Endothelial cell of umbilical vein (primary cell): Measurements from ENCODE around the gene PRKCD. TPM values are rescaled to one million over a fixed set of nuclear protein-coding genes. Genes with fewer than 3 reads are reported as not detected.

Experiments
- BruUV-seq: library from RNA; stranded (reverse); fragments of 400-500 nt; replicated peaks from 2 replicates; lab custom pipeline; 2021; lab: Mats Ljungman, UMichigan
- CTCF ChIA-PET: fragments of 300-600, 350-600 bp; sonication (Branson Sonifier 250); formaldehyde crosslinking; loops from one replicate; lab custom pipeline; 2021; ENCODE audit warnings: antibody characterized with exemption, inconsistent platforms; lab: Charles Lee
- POLR2A ChIA-PET: fragments of 300-600, 350-600 bp; sonication (Branson Sonifier 250); formaldehyde crosslinking; loops from one replicate; lab custom pipeline; 2021; ENCODE audit warnings: antibody characterized with exemption, inconsistent platforms; lab: Charles Lee
- DNase-seq: peaks from one replicate; pipeline ENCODE4 v3.0.0-alpha.2; 2011; ENCODE audit warnings: low read depth, low spot score
- FAIRE-seq: peaks from 2 replicates; lab custom pipeline; 2011; peaks lifted over from hg19 to GRCh38; lab: Jason Lieb, UNC
- H2AFZ ChIP-seq: 2 replicates; pipeline ENCODE4 v1.6.0; 2012; ENCODE audit warnings: low read depth, low read length, control low read depth, inconsistent platforms
- H3K27ac ChIP-seq: 2 replicates; pipeline ENCODE4 v1.5.1; 2011; ENCODE audit warnings: low read depth, mild to moderate bottlenecking, control low read depth, low read length, moderate library complexity; ENCODE audit not compliant: insufficient read depth
- H3K27me3 ChIP-seq, 2 experiments: 2 replicates each; pipeline versions ENCODE4 v1.6.0 to v1.6.1; 2011; ENCODE audit warnings: low read length in 2 of 2, mixed read lengths in 1 of 2; ENCODE audit not compliant: control insufficient read depth in 2 of 2, insufficient read depth in 2 of 2
- H3K36me3 ChIP-seq, 2 experiments: 2 replicates in 1 of 2; 3 replicates in 1 of 2; pipeline ENCODE4 v1.5.1; 2011; ENCODE audit warnings: low read length in 2 of 2, mild to moderate bottlenecking in 1 of 2, moderate library complexity in 1 of 2; ENCODE audit not compliant: control insufficient read depth in 2 of 2, insufficient read depth in 2 of 2; ENCODE audit errors: extremely low read depth in 1 of 2
- H3K4me1 ChIP-seq: 3 replicates; pipeline ENCODE4 v1.5.1; 2011; ENCODE audit warnings: mild to moderate bottlenecking, low read length; ENCODE audit not compliant: control insufficient read depth, insufficient read depth; ENCODE audit errors: extremely low read depth
- H3K4me2 ChIP-seq: 2 replicates; pipeline ENCODE4 v1.6.1; 2011; ENCODE audit warnings: low read length, control low read depth, mixed read lengths; ENCODE audit not compliant: insufficient read depth
- H3K4me3 ChIP-seq, 3 experiments: fragments of 200-600 bp in 1 of 3; sonication (generic), shearing (Covaris generic) in 1 of 3; replicated peaks in 1 of 3; 2 replicates each; pipeline ENCODE4 v1.5.1; 2011 to 2016; ENCODE audit warnings: control low read depth in 3 of 3, low read length in 3 of 3, mild to moderate bottlenecking in 2 of 3, inconsistent platforms in 1 of 3, low read depth in 1 of 3, moderate library complexity in 1 of 3; ENCODE audit not compliant: insufficient read depth in 1 of 3
- H3K79me2 ChIP-seq: 2 replicates; pipeline ENCODE4 v1.6.0; 2012; ENCODE audit warnings: low read length, inconsistent platforms; ENCODE audit not compliant: control insufficient read depth, insufficient read depth
- H3K9ac ChIP-seq: replicated peaks from 2 replicates; pipeline ENCODE3; 2011; ENCODE audit warnings: low read length, control low read depth; ENCODE audit not compliant: insufficient read depth; ENCODE audit errors: extremely low read depth
- H3K9me1 ChIP-seq: replicated peaks from 3 replicates; pipeline ENCODE4 v1.6.0; 2011; ENCODE audit warnings: mild to moderate bottlenecking, low read length; ENCODE audit not compliant: control insufficient read depth, insufficient read depth; ENCODE audit errors: extremely low read depth
- H3K9me3 ChIP-seq: replicated peaks from 2 replicates; pipeline ENCODE4 v1.5.1; 2012; ENCODE audit warnings: low read length, inconsistent platforms; ENCODE audit not compliant: control insufficient read depth, insufficient read depth
- H4K20me1 ChIP-seq: replicated peaks from 2 replicates; pipeline ENCODE3; 2011; ENCODE audit warnings: mild to moderate bottlenecking, low read length; ENCODE audit not compliant: control insufficient read depth, insufficient read depth; ENCODE audit errors: extremely low read depth
- EZH2 ChIP-seq: IDR thresholded peaks from 2 replicates; pipeline ENCODE4 v1.6.1; 2012; ENCODE audit warnings: borderline replicate concordance, low read depth, mild to moderate bottlenecking, moderate library complexity, low read length, inconsistent platforms; ENCODE audit not compliant: severe bottlenecking
- FOS ChIP-seq: IDR thresholded peaks from 2 replicates; pipeline ENCODE4 v1.6.1; 2011; ENCODE audit warnings: mild to moderate bottlenecking, low read length, moderate library complexity, borderline replicate concordance; ENCODE audit not compliant: insufficient read depth
- GATA2 ChIP-seq: IDR thresholded peaks from 2 replicates; pipeline ENCODE4 v1.7.0; 2011; ENCODE audit warnings: low read depth, mild to moderate bottlenecking, moderate library complexity, mixed read lengths, low read length; ENCODE audit not compliant: insufficient read length, insufficient read depth
- JUN ChIP-seq: IDR thresholded peaks from 2 replicates; pipeline ENCODE4 v1.6.1; 2011; ENCODE audit warnings: borderline replicate concordance, low read depth; ENCODE audit not compliant: insufficient read length, insufficient read depth
- MYC ChIP-seq: IDR thresholded peaks from one replicate; pipeline ENCODE4 v1.6.1; 2011; ENCODE audit warnings: mild to moderate bottlenecking, low read depth, low read length
- POLR2A ChIP-seq: IDR thresholded peaks from 2 replicates; pipeline ENCODE4 v1.6.1; 2012; ENCODE audit warnings: low read depth, mild to moderate bottlenecking, control low read depth, low read length
- POLR2AphosphoS5 ChIP-seq: IDR thresholded peaks from 2 replicates; pipeline ENCODE4 v1.6.1; 2012; ENCODE audit warnings: low read depth, mild to moderate bottlenecking, control low read depth, low read length, moderate library complexity; ENCODE audit not compliant: insufficient read depth
- dilution Hi-C: fragments of 300-500 bp; cut with MboI; formaldehyde crosslinking; loops from one replicate; pipeline ENCODE4 v1.15.0; 2019; ENCODE audit warnings: low sequenced_read_pairs; ENCODE audit not compliant: extremely low pct_ligation_motif_present
- intact Hi-C: fragments of 100-400 bp; cut with micrococcal nuclease; formaldehyde crosslinking; loops from one replicate; pipeline ENCODE4 v1.10.0; 2022
- polyA plus RNA-seq, 4 experiments: library from polyadenylated mRNA; depleted of rRNA in 3 of 4; stranded (reverse) in 3 of 4; unstranded in 1 of 4; fragments of >200 nt; gene quantifications; 2 replicates each; pipeline versions ENCODE4 v1.2.1 to v1.2.3, GENCODE V29; 2011 to 2012; ENCODE audit warnings: missing spikeins in 1 of 4
- total RNA-seq: library from RNA; stranded (reverse); gene quantifications from 2 replicates; pipeline ENCODE4 v1.2.3, GENCODE V29; 2021
- TF ChIP-seq, protein P1 (sequence below), 2 donors: IDR thresholded peaks; 1 replicate in 1 of 2; 2 replicates in 1 of 2; pipeline ENCODE4 v1.5.1; 2011; ENCODE audit warnings: low read length in 2 of 2, mild to moderate bottlenecking in 2 of 2, moderate library complexity in 2 of 2, control low read depth in 1 of 2, inconsistent platforms in 1 of 2, low read depth in 1 of 2; ENCODE audit not compliant: insufficient read depth in 1 of 2; ENCODE audit errors: extremely low read depth in 1 of 2
- TF ChIP-seq, protein P2 (sequence below): IDR thresholded peaks from 2 replicates; pipeline ENCODE4 v1.6.1; 2011; ENCODE audit not compliant: insufficient read depth, insufficient read length

The PRKCD gene
- total and polyA plus RNA-seq, 2 donors (not counting 3 experiments of a cell fraction or from before 2014, with no cell fraction given), result 15.5 to 19.0 TPM

DNA sequence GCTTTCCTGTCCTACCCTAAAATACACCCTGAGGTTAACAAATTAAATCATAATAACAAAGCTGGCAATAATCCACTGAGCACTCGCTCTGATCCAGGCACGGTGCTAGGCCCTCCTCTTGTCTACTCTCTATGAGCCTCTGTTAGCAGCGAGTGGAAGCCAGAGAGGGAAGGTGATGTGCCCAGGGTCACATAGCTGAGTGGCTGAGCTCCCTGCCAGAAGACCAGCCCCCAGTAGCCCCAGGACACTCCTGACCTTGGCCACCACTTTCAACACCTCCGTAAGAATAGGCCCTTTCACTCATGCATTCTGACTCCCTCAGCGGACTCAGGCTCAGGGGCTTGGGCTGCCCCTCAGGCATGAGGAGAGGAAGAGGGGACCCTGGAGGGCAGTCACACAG is 9.5 kb upstream of the PRKCD start:
- TF ChIP-seq GATA2 (no peak), JUN (no peak), MYC (no peak), FOS (no peak), POLR2A (no peak), POLR2AphosphoS5 (no peak), EZH2 (no peak)
- TF ChIP-seq, protein P1, sequence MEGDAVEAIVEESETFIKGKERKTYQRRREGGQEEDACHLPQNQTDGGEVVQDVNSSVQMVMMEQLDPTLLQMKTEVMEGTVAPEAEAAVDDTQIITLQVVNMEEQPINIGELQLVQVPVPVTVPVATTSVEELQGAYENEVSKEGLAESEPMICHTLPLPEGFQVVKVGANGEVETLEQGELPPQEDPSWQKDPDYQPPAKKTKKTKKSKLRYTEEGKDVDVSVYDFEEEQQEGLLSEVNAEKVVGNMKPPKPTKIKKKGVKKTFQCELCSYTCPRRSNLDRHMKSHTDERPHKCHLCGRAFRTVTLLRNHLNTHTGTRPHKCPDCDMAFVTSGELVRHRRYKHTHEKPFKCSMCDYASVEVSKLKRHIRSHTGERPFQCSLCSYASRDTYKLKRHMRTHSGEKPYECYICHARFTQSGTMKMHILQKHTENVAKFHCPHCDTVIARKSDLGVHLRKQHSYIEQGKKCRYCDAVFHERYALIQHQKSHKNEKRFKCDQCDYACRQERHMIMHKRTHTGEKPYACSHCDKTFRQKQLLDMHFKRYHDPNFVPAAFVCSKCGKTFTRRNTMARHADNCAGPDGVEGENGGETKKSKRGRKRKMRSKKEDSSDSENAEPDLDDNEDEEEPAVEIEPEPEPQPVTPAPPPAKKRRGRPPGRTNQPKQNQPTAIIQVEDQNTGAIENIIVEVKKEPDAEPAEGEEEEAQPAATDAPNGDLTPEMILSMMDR (IDR thresholded peaks at IDR 0.05; ENCODE audit: extremely low read depth in 1 of 2, insufficient read depth in 1 of 2, low read depth in 1 of 2, low read length in 2 of 2), result no peak
- TF ChIP-seq, protein P2, sequence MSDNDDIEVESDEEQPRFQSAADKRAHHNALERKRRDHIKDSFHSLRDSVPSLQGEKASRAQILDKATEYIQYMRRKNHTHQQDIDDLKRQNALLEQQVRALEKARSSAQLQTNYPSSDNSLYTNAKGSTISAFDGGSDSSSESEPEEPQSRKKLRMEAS, result no peak
- POLR2A ChIA-PET, result no interaction called here
- no TSS peak for BruUV-seq
- Histone ChIP-seq H3K9me3 (no peaks in the 10 kb centered on the region), H3K9ac (no peak overlapping the region), H4K20me1 (no peaks in the 10 kb centered on the region), H2AFZ (no peak overlapping the region), H3K4me2 (no peak overlapping the region), H3K27me3 (no peaks in the 10 kb centered on the region), H3K4me3 (no peak overlapping the region), H3K9me1 (no peaks in the 10 kb centered on the region), H3K79me2 (no peaks in the 10 kb centered on the region), H3K4me1 (no peaks in the 10 kb centered on the region), H3K27ac (no peak overlapping the region), H3K36me3 (no peaks in the 10 kb centered on the region)
- FAIRE-seq (no peak), DNase-seq (no peak)
- CTCF ChIA-PET, result interaction anchor here (0.5 to 0.9 kb wide), 2 partner anchors 9 to 17 kb away, joined by 3 to 4 read pairs; partner anchors contain the start of gene PRKCD
- dilution Hi-C loops, result no loop called here
- intact Hi-C loops, result no loop called here
